WTC11 (cell line): ENCODE results near the gene FITM2.

Experiments
- NFYB ChIP-seq: sonication (generic); formaldehyde crosslinking; conservative IDR thresholded peaks from 2 replicates; pipeline ENCODE4 v1.8.0; 2022; ENCODE audit warnings: low read depth, missing genetic modification reagents
- TEAD4 ChIP-seq: sonication (generic); formaldehyde crosslinking; IDR thresholded peaks from 2 replicates; pipeline ENCODE4 v1.8.0; 2022; ENCODE audit warnings: mild to moderate bottlenecking, missing genetic modification reagents
- ZNF232 ChIP-seq: sonication (generic); formaldehyde crosslinking; IDR thresholded peaks from 2 replicates; pipeline ENCODE4 v1.8.0; 2022; ENCODE audit warnings: mild to moderate bottlenecking, missing genetic modification reagents
- TF ChIP-seq, protein P1 (sequence below): sonication (generic); formaldehyde crosslinking; IDR thresholded peaks from 2 replicates; pipeline ENCODE4 v1.8.1; 2022; ENCODE audit warnings: mild to moderate bottlenecking, missing genetic modification reagents, moderate library complexity, borderline replicate concordance
- TF ChIP-seq, protein P2 (sequence below): fragments of 200-600 bp; IDR thresholded peaks from 2 replicates; pipeline ENCODE4 v1.8.0; 2022; ENCODE audit warnings: antibody characterized with exemption

DNA sequence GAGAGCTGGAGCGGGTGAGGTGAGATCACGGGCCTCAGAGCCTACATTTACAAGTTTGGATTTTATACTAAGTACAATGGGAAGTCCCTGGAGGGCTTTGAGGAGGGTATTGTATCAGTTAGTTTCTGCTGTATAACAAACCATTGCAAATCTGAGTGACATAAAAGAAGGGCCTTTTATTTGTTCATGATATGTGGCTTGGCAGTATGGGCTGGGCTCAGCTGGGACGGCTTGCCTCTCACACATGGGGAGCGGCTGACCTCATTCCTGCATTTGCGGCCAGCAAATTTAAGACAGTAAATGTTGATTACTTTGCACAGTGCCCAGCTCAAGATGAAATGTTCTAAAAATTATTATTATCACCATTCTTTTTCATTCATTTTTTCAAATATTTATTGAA lies 42.2 kb downstream of the FITM2 start:
- TF ChIP-seq, protein P1, sequence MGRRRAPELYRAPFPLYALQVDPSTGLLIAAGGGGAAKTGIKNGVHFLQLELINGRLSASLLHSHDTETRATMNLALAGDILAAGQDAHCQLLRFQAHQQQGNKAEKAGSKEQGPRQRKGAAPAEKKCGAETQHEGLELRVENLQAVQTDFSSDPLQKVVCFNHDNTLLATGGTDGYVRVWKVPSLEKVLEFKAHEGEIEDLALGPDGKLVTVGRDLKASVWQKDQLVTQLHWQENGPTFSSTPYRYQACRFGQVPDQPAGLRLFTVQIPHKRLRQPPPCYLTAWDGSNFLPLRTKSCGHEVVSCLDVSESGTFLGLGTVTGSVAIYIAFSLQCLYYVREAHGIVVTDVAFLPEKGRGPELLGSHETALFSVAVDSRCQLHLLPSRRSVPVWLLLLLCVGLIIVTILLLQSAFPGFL = no peak
- TF ChIP-seq NFYB (CRISPR knock-in tag) (no peak), ZNF232 (CRISPR knock-in tag) (no peak), TEAD4 (no peak)
- TF ChIP-seq, protein P2, sequence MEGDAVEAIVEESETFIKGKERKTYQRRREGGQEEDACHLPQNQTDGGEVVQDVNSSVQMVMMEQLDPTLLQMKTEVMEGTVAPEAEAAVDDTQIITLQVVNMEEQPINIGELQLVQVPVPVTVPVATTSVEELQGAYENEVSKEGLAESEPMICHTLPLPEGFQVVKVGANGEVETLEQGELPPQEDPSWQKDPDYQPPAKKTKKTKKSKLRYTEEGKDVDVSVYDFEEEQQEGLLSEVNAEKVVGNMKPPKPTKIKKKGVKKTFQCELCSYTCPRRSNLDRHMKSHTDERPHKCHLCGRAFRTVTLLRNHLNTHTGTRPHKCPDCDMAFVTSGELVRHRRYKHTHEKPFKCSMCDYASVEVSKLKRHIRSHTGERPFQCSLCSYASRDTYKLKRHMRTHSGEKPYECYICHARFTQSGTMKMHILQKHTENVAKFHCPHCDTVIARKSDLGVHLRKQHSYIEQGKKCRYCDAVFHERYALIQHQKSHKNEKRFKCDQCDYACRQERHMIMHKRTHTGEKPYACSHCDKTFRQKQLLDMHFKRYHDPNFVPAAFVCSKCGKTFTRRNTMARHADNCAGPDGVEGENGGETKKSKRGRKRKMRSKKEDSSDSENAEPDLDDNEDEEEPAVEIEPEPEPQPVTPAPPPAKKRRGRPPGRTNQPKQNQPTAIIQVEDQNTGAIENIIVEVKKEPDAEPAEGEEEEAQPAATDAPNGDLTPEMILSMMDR = no peak
